CD4-positive, alpha-beta T cell (primary cell): ENCODE results near the gene FAM13C. TPM values are rescaled to one million over a fixed set of nuclear protein-coding genes. Genes with fewer than 3 reads are reported as not detected.

Source experiments
- ATAC-seq: fragments of 200-7000 bp; cut with Tn5 transposase; one replicate; pipeline ENCODE4 v1.10.0; 2022; ENCODE audit warnings: mild to moderate bottlenecking; ENCODE audit not compliant: poor library complexity
- CTCF ChIA-PET: fragments of 350-600 bp; sonication (Branson Sonifier 250); formaldehyde crosslinking; loops from one replicate; lab custom pipeline; 2021; ENCODE audit warnings: antibody characterized with exemption, inconsistent platforms; lab: Charles Lee
- POLR2A ChIA-PET: fragments of 350-600 bp; sonication (Branson Sonifier 250); formaldehyde crosslinking; loops from one replicate; lab custom pipeline; 2021; ENCODE audit warnings: antibody characterized with exemption, inconsistent platforms; lab: Charles Lee
- DNase-seq, 14 experiments: peaks; one replicate each; pipeline ENCODE4 v3.0.0-alpha.2; 2013 to 2020; ENCODE audit warnings: mixed read lengths in 2 of 14
- H3K27ac ChIP-seq, 2 donors: one replicate each; pipeline versions ENCODE4 v1.5.1 to v1.7.0; 2013; ENCODE audit warnings: low read length in 2 of 2, low read depth in 1 of 2, mild to moderate bottlenecking in 1 of 2
- H3K27me3 ChIP-seq, 2 experiments: 1 replicate in 1 of 2; 2 replicates in 1 of 2; pipeline versions ENCODE4 v1.6.1 to v1.7.0; 2013; ENCODE audit warnings: low read length in 2 of 2, control low read depth in 1 of 2, mild to moderate bottlenecking in 1 of 2, moderate library complexity in 1 of 2; ENCODE audit not compliant: insufficient read depth in 2 of 2, control insufficient read depth in 1 of 2
- H3K36me3 ChIP-seq: one replicate; pipeline ENCODE4 v1.6.1; 2013; ENCODE audit warnings: low read length, control low read depth; ENCODE audit not compliant: insufficient read depth
- H3K4me1 ChIP-seq: one replicate; pipeline ENCODE4 v1.6.1; 2013; ENCODE audit warnings: low read length, control low read depth; ENCODE audit not compliant: insufficient read depth
- H3K4me3 ChIP-seq: one replicate; pipeline ENCODE4 v1.5.1; 2013; ENCODE audit warnings: mild to moderate bottlenecking, low read length, moderate library complexity
- H3K9me3 ChIP-seq, 2 experiments: 1 replicate in 1 of 2; 2 replicates in 1 of 2; pipeline versions ENCODE4 v1.6.1 to v1.7.0; 2013; ENCODE audit warnings: low read length in 2 of 2, mild to moderate bottlenecking in 2 of 2, control low read depth in 1 of 2, moderate library complexity in 1 of 2; ENCODE audit not compliant: control insufficient read depth in 1 of 2, insufficient read depth in 1 of 2
- H3K27ac Mint-ChIP-seq: one replicate; pipeline ENCODE4 v1.8.0; 2020; ENCODE audit warnings: mixed read lengths
- H3K27me3 Mint-ChIP-seq: one replicate; pipeline ENCODE4 v1.8.0; 2021; ENCODE audit warnings: mixed read lengths
- H3K36me3 Mint-ChIP-seq: one replicate; pipeline ENCODE4 v1.8.0; 2021; ENCODE audit warnings: low read depth, mixed read lengths
- H3K4me1 Mint-ChIP-seq: one replicate; pipeline ENCODE4 v1.8.0; 2021; ENCODE audit warnings: low read depth, mixed read lengths
- H3K4me3 Mint-ChIP-seq: one replicate; pipeline ENCODE4 v1.8.0; 2020; ENCODE audit warnings: mild to moderate bottlenecking, mixed read lengths
- H3K9me3 Mint-ChIP-seq: one replicate; pipeline ENCODE4 v1.8.0; 2020; ENCODE audit warnings: mixed read lengths
- CTCF ChIP-seq: fragments of 200-600 bp; IDR thresholded peaks from one replicate; pipeline ENCODE4 v1.8.0; 2022; ENCODE audit warnings: antibody characterized with exemption, mild to moderate bottlenecking
- intact Hi-C, 2 experiments: fragments of 100-400 bp; cut with DNase I in 1 of 2; cut with micrococcal nuclease in 1 of 2; formaldehyde crosslinking; loops; one replicate each; pipeline versions ENCODE4 v1.15.1 to v1.9.0; 2023 to 2025; cut with DNase I, micrococcal nuclease
- total RNA-seq, 174 experiments: library from RNA in 2 of 174; stranded (reverse) in 2 of 174; gene quantifications; one replicate each; pipeline ENCODE4 v1.2.3 and lab custom pipeline; 2021 to 2026

The FAM13C gene
- total RNA-seq, 2 experiments from 2014 or later, result not detected

DNA sequence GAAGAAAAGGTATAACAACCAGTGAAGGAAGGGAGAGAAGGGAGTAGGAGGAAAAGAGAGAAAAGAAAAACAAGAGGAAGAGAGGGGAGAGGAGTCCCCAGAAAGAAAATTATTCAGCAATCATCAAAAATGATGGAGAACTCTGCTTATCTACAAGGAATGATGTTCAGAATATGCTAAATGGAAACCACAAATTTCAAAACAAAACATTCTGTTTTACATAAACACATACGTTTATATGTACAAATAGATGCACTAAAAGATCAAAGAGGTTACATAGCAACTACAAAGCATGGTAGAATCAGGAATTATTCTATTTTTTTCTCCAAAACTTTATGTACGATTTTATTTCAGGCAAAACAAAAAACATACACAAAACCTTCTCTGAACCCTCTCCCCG lies 91.9 kb downstream of the FAM13C start:
- Mint-ChIP-seq H3K4me1 (no peaks in the 10 kb centered on the region), H3K27ac (no peak overlapping the region), H3K9me3 (peaks cover 2% of the 10 kb centered on the region), H3K36me3 (no peaks in the 10 kb centered on the region), H3K27me3 (no peaks in the 10 kb centered on the region), H3K4me3 (no peak overlapping the region)
- Histone ChIP-seq H3K27ac (no peak overlapping the region), H3K9me3 (no peaks in the 10 kb centered on the region), H3K4me1 (no peaks in the 10 kb centered on the region), H3K36me3 (no peaks in the 10 kb centered on the region), H3K4me3 (no peak overlapping the region), H3K27me3 (no peaks in the 10 kb centered on the region)
- TF ChIP-seq CTCF, result no peak
- CTCF ChIA-PET, result no interaction called here
- POLR2A ChIA-PET, result no interaction called here
- DNase-seq (no peak), ATAC-seq (no peak)
- intact Hi-C loops, result no loop called here

DNA sequence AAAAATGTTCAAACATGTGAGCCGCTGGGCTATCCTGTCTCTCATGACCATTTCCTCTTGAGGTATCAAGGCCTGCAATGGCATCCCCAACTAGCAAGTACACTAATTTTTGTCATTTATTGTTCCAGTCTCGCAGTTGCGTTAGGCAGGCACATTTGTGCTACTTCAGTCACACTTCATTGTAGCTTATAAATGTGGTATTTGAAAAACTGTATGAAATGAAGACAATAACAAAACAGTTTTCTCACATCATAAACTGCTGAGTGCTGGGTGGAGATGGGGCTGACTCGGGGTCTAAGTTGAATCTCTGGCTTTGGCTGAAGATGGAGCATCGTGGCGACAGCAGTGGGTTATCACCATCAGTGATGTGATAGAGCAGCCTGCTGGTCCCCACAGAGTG lies 92.7 kb downstream of the FAM13C start:
- intact Hi-C loops, result no loop called here

DNA sequence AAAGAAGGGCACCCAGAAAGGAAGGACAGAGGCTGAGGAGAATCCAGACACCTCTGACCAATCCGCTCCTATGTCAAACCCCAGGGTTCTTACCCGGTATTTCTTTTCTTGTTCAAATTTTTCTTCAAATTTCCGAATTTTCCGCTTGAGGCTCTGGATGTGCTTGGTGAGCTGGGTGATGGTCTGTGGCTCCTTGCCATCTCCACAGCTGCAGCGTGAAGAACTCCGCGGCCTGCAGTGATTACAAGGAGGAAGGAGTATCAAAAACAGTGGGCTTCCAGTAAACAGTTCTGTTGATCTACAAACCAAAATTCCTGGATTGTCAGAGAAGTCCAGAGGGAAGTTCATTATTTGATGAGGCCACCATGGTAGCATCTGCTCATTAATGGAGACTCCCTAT lies 93.9 kb downstream of the FAM13C start:
- no peaks in the 10 kb centered on the region for H3K36me3 Mint-ChIP-seq
- H3K4me1 Mint-ChIP-seq, result no peaks in the 10 kb centered on the region
- Histone ChIP-seq H3K27ac (no peak overlapping the region), H3K9me3 (no peaks in the 10 kb centered on the region), H3K36me3 (no peaks in the 10 kb centered on the region), H3K27me3 (no peaks in the 10 kb centered on the region), H3K4me3 (no peak overlapping the region), H3K4me1 (no peaks in the 10 kb centered on the region)
- no peak overlapping the region for H3K27ac Mint-ChIP-seq
- POLR2A ChIA-PET, result no interaction called here
- no peak for TF ChIP-seq CTCF
- CTCF ChIA-PET, result no interaction called here
- ATAC-seq, result no peak
- H3K9me3 Mint-ChIP-seq, result peaks cover 3% of the 10 kb centered on the region
- no peak for DNase-seq
- H3K4me3 Mint-ChIP-seq, result no peak overlapping the region
- intact Hi-C loops, result no loop called here
- no peaks in the 10 kb centered on the region for H3K27me3 Mint-ChIP-seq

More for the DNA sequence above, 92.7 kb downstream of the FAM13C start:
- CTCF ChIA-PET, result no interaction called here
- POLR2A ChIA-PET, result no interaction called here
- DNase-seq (no peak), ATAC-seq (no peak)
- Histone ChIP-seq H3K27ac (no peak overlapping the region), H3K9me3 (no peaks in the 10 kb centered on the region), H3K4me1 (no peaks in the 10 kb centered on the region), H3K36me3 (no peaks in the 10 kb centered on the region), H3K27me3 (no peaks in the 10 kb centered on the region), H3K4me3 (no peak overlapping the region)
- Mint-ChIP-seq H3K4me3 (no peak overlapping the region), H3K27ac (no peak overlapping the region), H3K27me3 (no peaks in the 10 kb centered on the region), H3K9me3 (peaks cover 3% of the 10 kb centered on the region), H3K4me1 (no peaks in the 10 kb centered on the region), H3K36me3 (no peaks in the 10 kb centered on the region)
- TF ChIP-seq CTCF, result no peak
